Calu3 (cell line): ENCODE results near the gene SMCHD1. TPM values are rescaled to one million over a fixed set of nuclear protein-coding genes. Genes with fewer than 3 reads are reported as not detected.
"Not testable (repeated sequence)": the region's sequence is repeated elsewhere in the genome, so short reads cannot be mapped to it uniquely, and the experiment has no call there.

Experiments
- BruUV-seq: library from RNA; stranded (reverse); fragments of 400-500 nt; replicated peaks from 2 replicates; lab custom pipeline; 2021; lab: Mats Ljungman, UMichigan
- CTCF ChIA-PET: fragments of 300-600 bp; sonication (Branson Sonifier 250); formaldehyde crosslinking; loops from one replicate; lab custom pipeline; 2022; ENCODE audit warnings: antibody characterized with exemption; lab: Charles Lee
- DNase-seq: peaks from one replicate; pipeline ENCODE4 v3.0.0; 2022
- H3K27ac Mint-ChIP-seq: one replicate; pipeline ENCODE4 v1.8.0; 2022; ENCODE audit warnings: mixed read lengths; ENCODE audit not compliant: unreplicated experiment
- H3K27me3 Mint-ChIP-seq: one replicate; pipeline ENCODE4 v1.8.0; 2022; ENCODE audit warnings: mixed read lengths; ENCODE audit not compliant: unreplicated experiment
- H3K36me3 Mint-ChIP-seq: one replicate; pipeline ENCODE4 v1.8.0; 2022; ENCODE audit warnings: mild to moderate bottlenecking, moderate library complexity, mixed read lengths; ENCODE audit not compliant: insufficient read depth, unreplicated experiment
- H3K4me1 Mint-ChIP-seq: one replicate; pipeline ENCODE4 v1.8.0; 2022; ENCODE audit warnings: mild to moderate bottlenecking, low read depth, mixed read lengths; ENCODE audit not compliant: unreplicated experiment
- H3K4me3 Mint-ChIP-seq: one replicate; pipeline ENCODE4 v1.8.0; 2022; ENCODE audit warnings: mild to moderate bottlenecking, low read depth, moderate library complexity, mixed read lengths; ENCODE audit not compliant: unreplicated experiment
- H3K9me3 Mint-ChIP-seq: one replicate; pipeline ENCODE4 v1.8.0; 2022; ENCODE audit warnings: low read depth, mixed read lengths; ENCODE audit not compliant: unreplicated experiment
- intact Hi-C: fragments of 100-400 bp; cut with micrococcal nuclease; formaldehyde crosslinking; loops from one replicate; pipeline ENCODE4 v1.10.0; 2022; ENCODE audit not compliant: unreplicated experiment
- total RNA-seq: library from RNA; stranded (reverse); gene quantifications from 2 replicates; pipeline ENCODE4 v1.2.3, GENCODE V29; 2022
- TF ChIP-seq, protein P1 (sequence below): fragments of 200-600 bp; IDR thresholded peaks from one replicate; pipeline ENCODE4 v1.8.0; 2022; ENCODE audit warnings: antibody characterized with exemption; ENCODE audit not compliant: unreplicated experiment

Gene SMCHD1
- total RNA-seq, 1 experiment from 2014 or later: 68.3 TPM

DNA sequence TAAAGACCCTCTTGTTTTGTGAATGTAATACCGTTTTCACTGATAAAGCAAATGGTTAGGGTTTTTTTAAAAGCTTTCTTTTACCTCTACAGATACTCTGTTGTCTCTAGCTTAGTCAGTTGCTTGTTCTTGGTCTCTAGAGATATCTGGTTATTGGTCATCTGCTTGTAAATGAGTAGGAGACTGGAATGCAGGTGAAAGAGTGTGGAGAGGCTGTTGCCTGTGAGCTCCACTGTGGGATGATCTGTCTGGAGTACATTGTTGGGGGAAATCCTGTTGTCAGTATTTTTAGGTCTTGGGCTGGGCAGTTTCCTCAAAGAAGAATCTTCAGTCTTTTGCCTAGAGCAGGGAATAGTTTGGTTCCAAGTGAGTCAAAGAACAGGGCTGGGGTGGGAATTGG, 67.7 kb downstream of the SMCHD1 start:
- no peak for DNase-seq
- no peaks in the 10 kb centered on the region for H3K9me3 Mint-ChIP-seq
- TF ChIP-seq, protein P1, sequence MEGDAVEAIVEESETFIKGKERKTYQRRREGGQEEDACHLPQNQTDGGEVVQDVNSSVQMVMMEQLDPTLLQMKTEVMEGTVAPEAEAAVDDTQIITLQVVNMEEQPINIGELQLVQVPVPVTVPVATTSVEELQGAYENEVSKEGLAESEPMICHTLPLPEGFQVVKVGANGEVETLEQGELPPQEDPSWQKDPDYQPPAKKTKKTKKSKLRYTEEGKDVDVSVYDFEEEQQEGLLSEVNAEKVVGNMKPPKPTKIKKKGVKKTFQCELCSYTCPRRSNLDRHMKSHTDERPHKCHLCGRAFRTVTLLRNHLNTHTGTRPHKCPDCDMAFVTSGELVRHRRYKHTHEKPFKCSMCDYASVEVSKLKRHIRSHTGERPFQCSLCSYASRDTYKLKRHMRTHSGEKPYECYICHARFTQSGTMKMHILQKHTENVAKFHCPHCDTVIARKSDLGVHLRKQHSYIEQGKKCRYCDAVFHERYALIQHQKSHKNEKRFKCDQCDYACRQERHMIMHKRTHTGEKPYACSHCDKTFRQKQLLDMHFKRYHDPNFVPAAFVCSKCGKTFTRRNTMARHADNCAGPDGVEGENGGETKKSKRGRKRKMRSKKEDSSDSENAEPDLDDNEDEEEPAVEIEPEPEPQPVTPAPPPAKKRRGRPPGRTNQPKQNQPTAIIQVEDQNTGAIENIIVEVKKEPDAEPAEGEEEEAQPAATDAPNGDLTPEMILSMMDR: no peak
- no peaks in the 10 kb centered on the region for H3K4me1 Mint-ChIP-seq
- peaks cover 45% of the 10 kb centered on the region for H3K36me3 Mint-ChIP-seq
- H3K4me3 Mint-ChIP-seq: no peak overlapping the region
- intact Hi-C loops: no loop called here
- no TSS peak for BruUV-seq
- no peaks in the 10 kb centered on the region for H3K27me3 Mint-ChIP-seq
- peak overlapping the region; percentile 4 for H3K27ac Mint-ChIP-seq
- CTCF ChIA-PET: no interaction called here

DNA sequence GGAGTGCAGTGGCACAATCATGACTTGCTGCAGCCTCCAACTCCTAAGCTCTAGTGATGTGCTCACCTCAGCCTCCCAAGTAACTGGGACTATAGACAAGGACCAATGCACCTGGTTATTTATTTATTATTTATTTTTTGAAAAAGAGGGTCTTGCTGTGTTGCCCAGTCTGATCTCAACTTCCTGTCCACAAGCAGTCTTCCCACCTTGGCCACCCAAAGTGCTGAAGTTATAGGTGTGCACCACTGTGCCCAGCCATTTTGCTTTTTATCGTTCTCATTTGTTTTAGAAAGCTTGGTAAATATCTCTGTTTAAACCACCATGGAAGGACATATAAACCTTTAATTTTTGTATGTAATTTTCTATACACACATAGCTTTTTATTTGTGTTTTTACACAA, 74.2 kb downstream of the SMCHD1 start:
- Mint-ChIP-seq H3K27ac (no peak overlapping the region), H3K36me3 (peaks cover 46% of the 10 kb centered on the region), H3K4me1 (no peaks in the 10 kb centered on the region), H3K27me3 (no peaks in the 10 kb centered on the region), H3K4me3 (no peak overlapping the region), H3K9me3 (no peaks in the 10 kb centered on the region)
- DNase-seq: no peak
- TF ChIP-seq, protein P1: no peak
- intact Hi-C loops: no loop called here
- BruUV-seq: no TSS peak
- CTCF ChIA-PET: no interaction called here

DNA sequence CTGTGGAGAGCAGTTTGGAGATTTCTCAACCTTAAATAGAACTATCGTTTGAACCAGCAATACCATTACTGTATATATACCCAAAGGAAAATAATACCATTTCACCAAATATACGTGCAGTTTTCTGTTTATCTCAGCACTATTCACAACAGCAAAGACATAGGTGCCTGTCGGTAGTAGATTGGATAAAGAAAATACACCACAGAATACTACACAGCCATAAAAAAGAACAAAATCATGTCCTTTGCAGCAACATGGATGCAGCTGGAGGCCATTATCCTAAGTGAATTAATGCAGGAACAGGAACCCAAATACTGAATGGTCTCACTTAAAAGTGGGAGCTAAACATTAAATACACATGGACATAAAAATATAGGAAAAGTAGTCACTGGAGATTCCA, 81.3 kb downstream of the SMCHD1 start:
- H3K27me3 Mint-ChIP-seq: no peaks in the 10 kb centered on the region
- DNase-seq: no peak
- TF ChIP-seq, protein P1: no peak
- no TSS peak for BruUV-seq
- CTCF ChIA-PET: no interaction called here
- H3K9me3 Mint-ChIP-seq: no peaks in the 10 kb centered on the region
- intact Hi-C loops: no loop called here
- no peaks in the 10 kb centered on the region for H3K4me1 Mint-ChIP-seq
- H3K27ac Mint-ChIP-seq: peak overlapping the region; percentile 69
- peaks cover 41% of the 10 kb centered on the region for H3K36me3 Mint-ChIP-seq
- no peak overlapping the region for H3K4me3 Mint-ChIP-seq

DNA sequence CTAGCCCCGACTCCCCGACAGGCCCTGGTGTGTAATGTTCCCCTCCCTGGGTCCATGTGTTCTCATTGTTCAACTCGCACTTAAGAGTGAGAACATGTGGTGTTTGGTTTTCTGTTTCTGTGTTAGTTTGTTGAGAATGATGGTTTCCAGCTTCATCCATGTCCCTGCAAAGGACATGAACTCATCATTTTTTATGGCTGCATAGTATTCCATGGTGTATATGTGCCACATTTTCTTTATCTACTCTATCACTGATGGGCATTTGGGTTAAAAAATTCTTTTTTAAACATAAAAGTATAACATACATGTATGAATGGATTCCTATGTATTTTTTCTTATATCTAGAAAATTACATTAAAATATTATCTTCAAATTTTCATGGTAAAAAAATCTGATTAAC, 84.6 kb downstream of the SMCHD1 start:
- H3K27me3 Mint-ChIP-seq, intact Hi-C loops, H3K9me3 Mint-ChIP-seq, H3K4me1 Mint-ChIP-seq, CTCF ChIA-PET, H3K27ac Mint-ChIP-seq, BruUV-seq, H3K4me3 Mint-ChIP-seq, DNase-seq: not testable (repeated sequence)
- H3K36me3 Mint-ChIP-seq: peaks cover 25% of the 10 kb centered on the region

DNA sequence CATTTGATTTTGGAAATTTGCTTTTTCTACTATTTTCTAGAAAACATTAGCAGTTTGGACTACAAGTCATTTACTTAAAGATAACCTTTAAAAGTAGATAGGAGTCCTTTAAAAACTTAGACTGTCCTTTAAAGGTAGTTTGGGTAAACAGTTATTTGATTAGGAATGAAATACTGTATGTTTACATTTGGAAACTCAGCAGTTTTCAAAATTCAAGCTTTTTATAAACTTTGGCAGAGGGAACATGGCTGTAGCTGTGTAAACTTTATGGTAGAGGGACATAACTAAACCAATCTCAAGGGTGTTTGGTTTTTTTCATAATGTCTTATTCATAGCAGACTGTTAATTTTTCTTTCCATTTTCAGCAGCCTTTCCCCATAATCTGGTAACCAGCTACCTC, 90.7 kb downstream of the SMCHD1 start:
- TF ChIP-seq, protein P1: no peak
- DNase-seq: no peak
- BruUV-seq: no TSS peak
- CTCF ChIA-PET: no interaction called here
- H3K27me3 Mint-ChIP-seq: no peaks in the 10 kb centered on the region
- no peak overlapping the region for H3K27ac Mint-ChIP-seq
- no peak overlapping the region for H3K4me3 Mint-ChIP-seq
- H3K9me3 Mint-ChIP-seq: no peaks in the 10 kb centered on the region
- H3K36me3 Mint-ChIP-seq: peaks cover 13% of the 10 kb centered on the region
- H3K4me1 Mint-ChIP-seq: no peaks in the 10 kb centered on the region
- intact Hi-C loops: no loop called here
